ENCODE results near the gene CAMK1D.
"Not testable (repeated sequence)": the region's sequence is repeated elsewhere in the genome, so short reads cannot be mapped to it uniquely, and the experiment has no call there.

GRCh38 chr10:12354696-12355095 is 5.3 kb downstream of the CAMK1D start:
- TF ChIP-seq, protein P1, sequence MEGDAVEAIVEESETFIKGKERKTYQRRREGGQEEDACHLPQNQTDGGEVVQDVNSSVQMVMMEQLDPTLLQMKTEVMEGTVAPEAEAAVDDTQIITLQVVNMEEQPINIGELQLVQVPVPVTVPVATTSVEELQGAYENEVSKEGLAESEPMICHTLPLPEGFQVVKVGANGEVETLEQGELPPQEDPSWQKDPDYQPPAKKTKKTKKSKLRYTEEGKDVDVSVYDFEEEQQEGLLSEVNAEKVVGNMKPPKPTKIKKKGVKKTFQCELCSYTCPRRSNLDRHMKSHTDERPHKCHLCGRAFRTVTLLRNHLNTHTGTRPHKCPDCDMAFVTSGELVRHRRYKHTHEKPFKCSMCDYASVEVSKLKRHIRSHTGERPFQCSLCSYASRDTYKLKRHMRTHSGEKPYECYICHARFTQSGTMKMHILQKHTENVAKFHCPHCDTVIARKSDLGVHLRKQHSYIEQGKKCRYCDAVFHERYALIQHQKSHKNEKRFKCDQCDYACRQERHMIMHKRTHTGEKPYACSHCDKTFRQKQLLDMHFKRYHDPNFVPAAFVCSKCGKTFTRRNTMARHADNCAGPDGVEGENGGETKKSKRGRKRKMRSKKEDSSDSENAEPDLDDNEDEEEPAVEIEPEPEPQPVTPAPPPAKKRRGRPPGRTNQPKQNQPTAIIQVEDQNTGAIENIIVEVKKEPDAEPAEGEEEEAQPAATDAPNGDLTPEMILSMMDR (IDR thresholded peaks at IDR 0.05) = not testable (repeated sequence)
- not testable (repeated sequence) for TF ChIP-seq ELF1 (IDR thresholded peaks at IDR 0.05); JUND (IDR thresholded peaks at IDR 0.05); RFX5 (IDR thresholded peaks at IDR 0.05; ENCODE audit: low read length); POLR2AphosphoS5 (IDR thresholded peaks at IDR 0.05; ENCODE audit: low read depth, low read length); NRF1 (IDR thresholded peaks at IDR 0.05; ENCODE audit: low read depth, low read length); GATA2 (CRISPR knock-in tag; IDR thresholded peaks at IDR 0.05); GABPA (IDR thresholded peaks at IDR 0.05; ENCODE audit: low read depth)

Data from SK-N-SH (cell line).